ENCODE data around the gene KLRC3.

The KLRC3 gene

DNA sequence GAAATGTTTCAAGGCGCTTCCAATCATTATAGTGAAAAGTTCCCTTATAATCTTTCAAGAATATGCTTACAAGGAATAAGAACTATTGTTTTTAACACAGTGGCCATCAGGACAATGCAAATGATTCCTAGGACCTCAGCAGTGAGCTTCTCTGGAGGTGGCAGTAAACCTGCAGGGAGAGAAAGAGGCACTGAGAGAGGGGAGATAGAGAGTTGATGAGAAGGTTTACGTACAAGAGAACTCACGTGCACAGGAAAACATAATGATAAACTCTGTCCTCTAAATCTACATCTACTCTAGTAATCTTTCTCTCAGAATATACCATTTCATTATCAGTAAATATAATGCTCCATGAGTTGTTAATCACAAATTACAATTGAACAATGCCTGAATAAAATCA is 11.6 kb downstream of the KLRC3 start:
- TF ChIP-seq CEBPB (IDR thresholded peaks at IDR 0.05) = no peak
- TF ChIP-seq EP300 (IDR thresholded peaks at IDR 0.05; ENCODE audit: borderline replicate concordance) = no peak
- TF ChIP-seq YY1 (IDR thresholded peaks at IDR 0.05; ENCODE audit: low read depth) = no peak
- no peak for TF ChIP-seq USF1 (IDR thresholded peaks at IDR 0.05)
- no peak for TF ChIP-seq REST (IDR thresholded peaks at IDR 0.05; ENCODE audit: low read depth)
- TF ChIP-seq ZBTB7A (IDR thresholded peaks at IDR 0.05; ENCODE audit: low read depth) = no peak
- no peak for TF ChIP-seq RAD21 (IDR thresholded peaks at IDR 0.05; ENCODE audit: low read depth)
- no peak for TF ChIP-seq TCF12 (IDR thresholded peaks at IDR 0.05; ENCODE audit: low read depth)
- no peak for TF ChIP-seq EGR1 (IDR thresholded peaks at IDR 0.05)
- no peak for TF ChIP-seq TAF1 (IDR thresholded peaks at IDR 0.05; ENCODE audit: low read depth)
- TF ChIP-seq FOXM1 (IDR thresholded peaks at IDR 0.05; ENCODE audit: borderline replicate concordance, low read depth) = no peak
- no peak for TF ChIP-seq NFIC (IDR thresholded peaks at IDR 0.05)
- TF ChIP-seq CREB1 (IDR thresholded peaks at IDR 0.05; ENCODE audit: low read depth) = no peak
- TF ChIP-seq, protein P1, sequence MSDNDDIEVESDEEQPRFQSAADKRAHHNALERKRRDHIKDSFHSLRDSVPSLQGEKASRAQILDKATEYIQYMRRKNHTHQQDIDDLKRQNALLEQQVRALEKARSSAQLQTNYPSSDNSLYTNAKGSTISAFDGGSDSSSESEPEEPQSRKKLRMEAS (IDR thresholded peaks at IDR 0.05) = no peak
- TF ChIP-seq TEAD4 (IDR thresholded peaks at IDR 0.05) = no peak

- TF ChIP-seq, protein P1 (IDR thresholded peaks at IDR 0.05) = no peak
- no peak for TF ChIP-seq RAD21 (IDR thresholded peaks at IDR 0.05; ENCODE audit: low read depth)
- no peak for TF ChIP-seq NFIC (IDR thresholded peaks at IDR 0.05)
- TF ChIP-seq EP300 (IDR thresholded peaks at IDR 0.05; ENCODE audit: borderline replicate concordance) = no peak
- no peak for TF ChIP-seq REST (IDR thresholded peaks at IDR 0.05; ENCODE audit: low read depth)
Observed at GRCh38 chr12:10406725-10407124, 13.7 kb downstream of the KLRC3 start.

DNA sequence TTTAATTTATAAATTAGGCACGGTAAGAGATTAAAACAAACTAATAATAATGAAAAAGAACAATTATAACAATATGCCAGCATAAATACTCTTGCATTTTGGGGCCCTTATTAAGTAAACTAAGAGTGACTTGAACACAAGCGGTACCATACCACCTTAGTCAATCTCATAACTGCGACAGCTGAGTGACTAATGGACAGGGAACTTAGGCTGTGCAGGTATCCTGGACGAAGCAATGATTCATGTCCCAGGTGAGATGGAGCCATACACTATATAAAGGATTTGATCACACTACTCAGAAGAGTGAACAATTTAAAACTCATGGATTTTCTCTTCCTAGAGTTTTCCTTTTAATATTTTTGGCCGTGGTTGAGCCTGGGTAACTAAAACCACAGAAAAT is 15.1 kb downstream of the KLRC3 start:
- no peak for TF ChIP-seq CREB1 (IDR thresholded peaks at IDR 0.05; ENCODE audit: low read depth)
- TF ChIP-seq TEAD4 (IDR thresholded peaks at IDR 0.05) = no peak

- TF ChIP-seq RAD21 (IDR thresholded peaks at IDR 0.05; ENCODE audit: low read depth) (no peak), USF1 (IDR thresholded peaks at IDR 0.05) (no peak), REST (IDR thresholded peaks at IDR 0.05; ENCODE audit: low read depth) (no peak), CREB1 (IDR thresholded peaks at IDR 0.05; ENCODE audit: low read depth) (no peak), TCF12 (IDR thresholded peaks at IDR 0.05; ENCODE audit: low read depth) (no peak), FOXM1 (IDR thresholded peaks at IDR 0.05; ENCODE audit: borderline replicate concordance, low read depth) (no peak), EGR1 (IDR thresholded peaks at IDR 0.05) (no peak), ZBTB7A (IDR thresholded peaks at IDR 0.05; ENCODE audit: low read depth) (no peak), CEBPB (IDR thresholded peaks at IDR 0.05) (no peak), TEAD4 (IDR thresholded peaks at IDR 0.05) (no peak), NFIC (IDR thresholded peaks at IDR 0.05) (no peak), YY1 (IDR thresholded peaks at IDR 0.05; ENCODE audit: low read depth) (no peak), TAF1 (IDR thresholded peaks at IDR 0.05; ENCODE audit: low read depth) (no peak), EP300 (IDR thresholded peaks at IDR 0.05; ENCODE audit: borderline replicate concordance) (no peak)
- TF ChIP-seq, protein P1 (IDR thresholded peaks at IDR 0.05) = no peak
Observed at GRCh38 chr12:10404798-10405197, 15.6 kb downstream of the KLRC3 start.

DNA sequence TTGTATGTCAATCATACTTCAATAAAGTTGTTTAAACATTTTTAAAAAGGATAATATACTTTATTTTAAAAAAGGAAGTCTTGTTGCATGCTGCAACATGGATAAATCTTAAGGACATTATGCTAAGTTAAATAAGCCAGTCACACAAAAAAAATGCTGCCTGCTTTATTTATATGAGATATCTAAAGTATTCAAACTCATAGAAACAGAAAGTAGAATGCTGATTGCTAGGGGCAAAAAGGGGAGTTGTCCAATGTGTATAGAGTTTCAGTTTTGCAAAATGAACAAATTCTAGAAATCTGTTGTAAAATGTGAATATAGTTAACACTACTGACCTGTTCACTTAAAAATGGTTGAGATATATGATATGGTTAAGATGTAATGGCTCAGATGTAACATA is 19.6 kb downstream of the KLRC3 start:
- TF ChIP-seq ZBTB7A (IDR thresholded peaks at IDR 0.05; ENCODE audit: low read depth) (no peak), REST (IDR thresholded peaks at IDR 0.05; ENCODE audit: low read depth) (no peak), TCF12 (IDR thresholded peaks at IDR 0.05; ENCODE audit: low read depth) (no peak)
- TF ChIP-seq, protein P1 (IDR thresholded peaks at IDR 0.05) = no peak
